D721Med (cell line): Measurements from ENCODE around the gene E2F7.
"Not testable (repeated sequence)": the region's sequence is repeated elsewhere in the genome, so short reads cannot be mapped to it uniquely, and the experiment has no call there.

Source experiments
- DNase-seq: peaks from one replicate; pipeline ENCODE4 v3.0.0; 2011; ENCODE audit warnings: low spot score; ENCODE audit not compliant: insufficient read length
- FAIRE-seq: peaks from 2 replicates; lab custom pipeline; 2011; peaks lifted over from hg19 to GRCh38; lab: Jason Lieb, UNC
- TF ChIP-seq, protein P1 (sequence below): IDR thresholded peaks from 2 replicates; pipeline ENCODE4 v1.5.1; 2012; ENCODE audit warnings: mild to moderate bottlenecking, control low read depth; ENCODE audit not compliant: insufficient read depth; ENCODE audit errors: missing control alignments

The E2F7 gene

GRCh38 chr12:77102123-77102522 lies 36.8 kb upstream of the E2F7 start:
- no peak for FAIRE-seq
- DNase-seq, result no peak
- TF ChIP-seq, protein P1, sequence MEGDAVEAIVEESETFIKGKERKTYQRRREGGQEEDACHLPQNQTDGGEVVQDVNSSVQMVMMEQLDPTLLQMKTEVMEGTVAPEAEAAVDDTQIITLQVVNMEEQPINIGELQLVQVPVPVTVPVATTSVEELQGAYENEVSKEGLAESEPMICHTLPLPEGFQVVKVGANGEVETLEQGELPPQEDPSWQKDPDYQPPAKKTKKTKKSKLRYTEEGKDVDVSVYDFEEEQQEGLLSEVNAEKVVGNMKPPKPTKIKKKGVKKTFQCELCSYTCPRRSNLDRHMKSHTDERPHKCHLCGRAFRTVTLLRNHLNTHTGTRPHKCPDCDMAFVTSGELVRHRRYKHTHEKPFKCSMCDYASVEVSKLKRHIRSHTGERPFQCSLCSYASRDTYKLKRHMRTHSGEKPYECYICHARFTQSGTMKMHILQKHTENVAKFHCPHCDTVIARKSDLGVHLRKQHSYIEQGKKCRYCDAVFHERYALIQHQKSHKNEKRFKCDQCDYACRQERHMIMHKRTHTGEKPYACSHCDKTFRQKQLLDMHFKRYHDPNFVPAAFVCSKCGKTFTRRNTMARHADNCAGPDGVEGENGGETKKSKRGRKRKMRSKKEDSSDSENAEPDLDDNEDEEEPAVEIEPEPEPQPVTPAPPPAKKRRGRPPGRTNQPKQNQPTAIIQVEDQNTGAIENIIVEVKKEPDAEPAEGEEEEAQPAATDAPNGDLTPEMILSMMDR, result no peak

- TF ChIP-seq, protein P1, result no peak
- DNase-seq, result no peak
- FAIRE-seq, result no peak
Measured at GRCh38 chr12:77099799-77100198, 34.4 kb upstream of the E2F7 start.

DNA sequence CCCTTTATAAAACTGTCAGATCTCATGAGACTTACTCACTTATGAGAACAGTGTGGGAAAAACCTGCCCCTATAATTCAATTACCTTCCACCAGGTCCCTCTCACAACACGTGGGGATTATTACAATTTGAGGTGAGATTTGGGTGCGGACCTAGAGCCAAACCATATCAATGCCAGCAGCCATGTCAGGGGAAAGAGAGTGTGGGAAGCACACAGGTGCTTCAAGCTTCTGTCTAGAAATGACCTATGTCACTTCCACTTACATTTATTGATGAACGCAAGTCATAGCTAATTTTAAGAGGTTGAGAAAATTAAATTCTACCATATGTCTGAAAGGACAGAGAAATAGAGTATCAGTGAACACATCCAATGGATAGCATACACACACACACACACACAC lies 32.5 kb upstream of the E2F7 start:
- DNase-seq (no peak), FAIRE-seq (no peak)
- TF ChIP-seq, protein P1, result no peak

GRCh38 chr12:77092227-77092626 lies 26.9 kb upstream of the E2F7 start:
- not testable (repeated sequence) for FAIRE-seq, DNase-seq

DNA sequence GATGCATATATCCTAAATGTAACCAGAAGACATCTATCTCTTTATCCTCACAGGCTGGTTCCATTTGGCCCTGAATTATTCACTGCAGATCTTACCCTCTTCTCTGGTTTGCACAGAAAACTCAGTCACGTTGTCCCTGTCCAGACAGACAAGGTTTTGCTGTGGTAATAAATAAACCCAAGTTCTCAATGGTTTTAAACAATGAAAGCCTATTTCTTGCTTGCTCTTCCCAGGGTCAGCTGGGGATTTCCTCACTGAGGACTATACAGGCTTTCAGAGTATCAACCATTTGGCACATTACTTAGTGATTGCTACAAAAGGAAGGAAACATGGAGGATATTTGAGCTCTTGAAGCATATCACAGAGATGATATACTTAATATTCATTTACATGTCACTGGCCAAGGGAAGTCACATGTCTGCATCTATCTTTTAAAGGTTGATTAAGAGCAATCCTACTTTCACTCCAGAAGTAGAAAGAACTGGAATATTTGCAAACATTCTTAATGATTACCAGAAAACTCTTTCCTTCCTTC lies 24.4 kb upstream of the E2F7 start:
- TF ChIP-seq, protein P1, result no peak
- FAIRE-seq (no peak), DNase-seq (no peak)

DNA sequence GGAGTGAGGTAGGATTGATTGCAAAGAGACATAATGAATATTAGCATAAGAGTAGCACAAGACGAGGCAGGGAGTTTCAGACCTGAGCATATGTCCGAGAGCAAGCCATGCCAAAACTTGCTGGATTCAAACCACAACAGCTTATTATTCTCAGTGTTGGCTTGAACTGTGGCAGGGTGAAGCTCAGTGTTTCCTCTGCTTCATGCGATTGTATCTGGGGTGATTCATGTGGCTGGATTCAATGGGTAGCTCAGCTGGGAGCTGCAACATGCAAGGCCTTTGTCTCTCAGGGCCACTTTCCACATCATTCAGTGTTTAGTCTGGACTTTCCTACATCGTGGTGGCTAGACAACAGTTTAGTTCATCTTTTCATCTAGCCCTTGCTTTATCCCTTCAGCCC lies 22.1 kb upstream of the E2F7 start:
- no peak for FAIRE-seq
- no peak for DNase-seq
- TF ChIP-seq, protein P1, result no peak

GRCh38 chr12:77082021-77082420 lies 16.7 kb upstream of the E2F7 start:
- FAIRE-seq (no peak), DNase-seq (no peak)
- TF ChIP-seq, protein P1, result no peak

GRCh38 chr12:77079631-77080030 lies 14.3 kb upstream of the E2F7 start:
- DNase-seq (no peak), FAIRE-seq (no peak)
- TF ChIP-seq, protein P1, result no peak
